HEK293T (cell line): ENCODE results near the gene ZFAND2B.

ENCODE experiments used
- BHLHE40 ChIP-seq: fragments of 450-650 bp; IDR thresholded peaks from 2 replicates; pipeline ENCODE4 v1.6.1; 2016; ENCODE audit warnings: mild to moderate bottlenecking, moderate library complexity, borderline replicate concordance
- FOXM1 ChIP-seq: fragments of 450-650 bp; IDR thresholded peaks from 2 replicates; pipeline ENCODE4 v1.6.1; 2017; ENCODE audit warnings: mild to moderate bottlenecking, borderline replicate concordance
- LEF1 ChIP-seq: fragments of 450-650 bp; IDR thresholded peaks from 2 replicates; pipeline ENCODE4 v1.6.1; 2017; ENCODE audit warnings: mild to moderate bottlenecking, borderline replicate concordance
- NFRKB ChIP-seq: fragments of 450-650 bp; IDR thresholded peaks from 2 replicates; pipeline ENCODE4 v1.6.1; 2016; ENCODE audit warnings: mild to moderate bottlenecking, moderate library complexity

GRCh38 chr2:219245148-219245898 is 38.7 kb downstream of the ZFAND2B start, which contains the start of the genes GLB1L and STK16:
- no peak for TF ChIP-seq NFRKB
- no peak for TF ChIP-seq FOXM1
- no peak for TF ChIP-seq BHLHE40
- no peak for TF ChIP-seq LEF1
